K562 (cell line): ENCODE data around the gene TMEM87B.

Experiments used
- BRCA1 ChIP-seq, 2 experiments: fragments of 450-650 bp in 1 of 2; sonication (generic) in 1 of 2; formaldehyde crosslinking in 1 of 2; IDR thresholded peaks; 2 replicates each; pipeline versions ENCODE4 v1.5.0 to v1.6.1; 2017 to 2020; ENCODE audit warnings: mild to moderate bottlenecking in 1 of 2, missing genetic modification reagents in 1 of 2
- CBX3 ChIP-seq, 2 experiments: IDR thresholded peaks; 1 replicate in 1 of 2; 2 replicates in 1 of 2; pipeline ENCODE4 v1.6.1; 2012; ENCODE audit warnings: inconsistent platforms in 2 of 2, low read length in 2 of 2, borderline replicate concordance in 1 of 2, control low read depth in 1 of 2
- ERF ChIP-seq: fragments of 450-650 bp; formaldehyde crosslinking; IDR thresholded peaks from 2 replicates; pipeline ENCODE4 v1.4.0; 2020; ENCODE audit warnings: mild to moderate bottlenecking, mixed read lengths
- ESRRB ChIP-seq: fragments of 250-450 bp; sonication (Bioruptor Pico); IDR thresholded peaks from 2 replicates; pipeline ENCODE4 v1.5.0; 2020; ENCODE audit warnings: mild to moderate bottlenecking, moderate library complexity, borderline replicate concordance
- EZH2 ChIP-seq: IDR thresholded peaks from 2 replicates; pipeline ENCODE4 v1.6.1; 2012; ENCODE audit warnings: low read depth, mild to moderate bottlenecking, inconsistent platforms, low read length, borderline replicate concordance
- FOXK1 ChIP-seq: sonication (generic); formaldehyde crosslinking; IDR thresholded peaks from 2 replicates; pipeline ENCODE4 v1.8.0; 2022; ENCODE audit warnings: missing genetic modification reagents, mild to moderate bottlenecking, borderline replicate concordance
- JUNB ChIP-seq: fragments of 450-650 bp; formaldehyde crosslinking; conservative IDR thresholded peaks from 2 replicates; pipeline ENCODE4 v1.4.0; 2020; ENCODE audit warnings: mild to moderate bottlenecking
- KAT7 ChIP-seq: sonication (generic); formaldehyde crosslinking; IDR thresholded peaks from 2 replicates; pipeline ENCODE4 v1.8.0; 2022; ENCODE audit warnings: missing genetic modification reagents, mild to moderate bottlenecking, borderline replicate concordance
- NR1H2 ChIP-seq: sonication (generic); formaldehyde crosslinking; IDR thresholded peaks from 2 replicates; pipeline ENCODE4 v1.4.0; 2020; ENCODE audit warnings: mild to moderate bottlenecking, missing genetic modification reagents
- PHF21A ChIP-seq: fragments of 450-650 bp; IDR thresholded peaks from 2 replicates; pipeline ENCODE4 v1.6.1; 2017; ENCODE audit warnings: low read depth, borderline replicate concordance
- REST ChIP-seq, 2 experiments: fragments of 450-650 bp; formaldehyde crosslinking in 1 of 2; IDR thresholded peaks; 2 replicates each; pipeline versions ENCODE4 v1.4.0 to v1.6.1; 2014 to 2020; ENCODE audit warnings: mild to moderate bottlenecking in 2 of 2, borderline replicate concordance in 1 of 2, low read depth in 1 of 2
- SREBF2 ChIP-seq: sonication (generic); formaldehyde crosslinking; IDR thresholded peaks from 2 replicates; pipeline ENCODE4 v1.4.0; 2020; ENCODE audit warnings: mild to moderate bottlenecking, missing genetic modification reagents
- TRIM28 ChIP-seq: fragments of 450-650 bp; IDR thresholded peaks from 2 replicates; pipeline ENCODE4 v1.6.1; 2017
- TF ChIP-seq, protein P1 (sequence below): sonication (generic); formaldehyde crosslinking; IDR thresholded peaks from 2 replicates; pipeline ENCODE4 v1.8.0; 2023; ENCODE audit warnings: mild to moderate bottlenecking, missing genetic modification reagents

DNA sequence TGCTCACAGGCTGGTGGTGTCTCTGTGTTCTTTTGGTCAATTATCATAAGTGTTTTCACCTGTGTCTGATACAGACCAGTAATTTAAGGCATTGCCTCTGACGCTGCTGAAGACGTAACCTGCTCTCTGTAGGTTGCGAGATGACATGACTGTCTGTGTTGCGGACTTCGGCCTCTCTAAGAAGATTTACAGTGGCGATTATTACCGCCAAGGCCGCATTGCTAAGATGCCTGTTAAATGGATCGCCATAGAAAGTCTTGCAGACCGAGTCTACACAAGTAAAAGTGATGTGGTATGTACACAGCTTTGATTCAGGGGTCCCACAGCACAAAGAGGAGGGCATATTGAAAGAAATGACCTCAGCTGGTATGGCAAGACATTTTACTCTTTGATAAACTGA is 33.8 kb upstream of the TMEM87B start:
- TF ChIP-seq, protein P1, sequence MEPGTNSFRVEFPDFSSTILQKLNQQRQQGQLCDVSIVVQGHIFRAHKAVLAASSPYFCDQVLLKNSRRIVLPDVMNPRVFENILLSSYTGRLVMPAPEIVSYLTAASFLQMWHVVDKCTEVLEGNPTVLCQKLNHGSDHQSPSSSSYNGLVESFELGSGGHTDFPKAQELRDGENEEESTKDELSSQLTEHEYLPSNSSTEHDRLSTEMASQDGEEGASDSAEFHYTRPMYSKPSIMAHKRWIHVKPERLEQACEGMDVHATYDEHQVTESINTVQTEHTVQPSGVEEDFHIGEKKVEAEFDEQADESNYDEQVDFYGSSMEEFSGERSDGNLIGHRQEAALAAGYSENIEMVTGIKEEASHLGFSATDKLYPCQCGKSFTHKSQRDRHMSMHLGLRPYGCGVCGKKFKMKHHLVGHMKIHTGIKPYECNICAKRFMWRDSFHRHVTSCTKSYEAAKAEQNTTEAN (CRISPR knock-in tag), result no peak
- TF ChIP-seq ESRRB (CRISPR knock-in tag) (no peak), TRIM28 (no peak), NR1H2 (CRISPR knock-in tag) (no peak), KAT7 (CRISPR knock-in tag) (no peak), ERF (CRISPR knock-in tag) (no peak), SREBF2 (no peak), JUNB (CRISPR knock-in tag) (no peak), FOXK1 (CRISPR knock-in tag) (no peak), EZH2 (no peak), PHF21A (no peak), BRCA1 (IDR thresholded peaks at IDR 0.05) (no peak), BRCA1 (CRISPR knock-in tag; IDR thresholded peaks at IDR 0.05) (no peak), REST (IDR thresholded peaks at IDR 0.05; ENCODE audit: borderline replicate concordance) (no peak), REST (CRISPR knock-in tag; IDR thresholded peaks at IDR 0.05; ENCODE audit: low read depth) (no peak), CBX3 (IDR thresholded peaks at IDR 0.05; ENCODE audit: borderline replicate concordance in 1 of 2, low read length in 2 of 2) (no peak)
